NCI-H774 (cell line): Measurements from ENCODE around the gene MND1.

Experiments
- DNase-seq: peaks from one replicate; lab custom pipeline; 2025; lab: John Stamatoyannopoulos, UW

The MND1 gene, protein sequence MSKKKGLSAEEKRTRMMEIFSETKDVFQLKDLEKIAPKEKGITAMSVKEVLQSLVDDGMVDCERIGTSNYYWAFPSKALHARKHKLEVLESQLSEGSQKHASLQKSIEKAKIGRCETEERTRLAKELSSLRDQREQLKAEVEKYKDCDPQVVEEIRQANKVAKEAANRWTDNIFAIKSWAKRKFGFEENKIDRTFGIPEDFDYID

GRCh38 chr4:153344131-153345011 is at the start of gene MND1:
Gene MND1 (plus strand): TSS chr4:153344688. CDS start chr4:153344738, 50 bp downstream.
- peak; percentile 46 for DNase-seq

DNA sequence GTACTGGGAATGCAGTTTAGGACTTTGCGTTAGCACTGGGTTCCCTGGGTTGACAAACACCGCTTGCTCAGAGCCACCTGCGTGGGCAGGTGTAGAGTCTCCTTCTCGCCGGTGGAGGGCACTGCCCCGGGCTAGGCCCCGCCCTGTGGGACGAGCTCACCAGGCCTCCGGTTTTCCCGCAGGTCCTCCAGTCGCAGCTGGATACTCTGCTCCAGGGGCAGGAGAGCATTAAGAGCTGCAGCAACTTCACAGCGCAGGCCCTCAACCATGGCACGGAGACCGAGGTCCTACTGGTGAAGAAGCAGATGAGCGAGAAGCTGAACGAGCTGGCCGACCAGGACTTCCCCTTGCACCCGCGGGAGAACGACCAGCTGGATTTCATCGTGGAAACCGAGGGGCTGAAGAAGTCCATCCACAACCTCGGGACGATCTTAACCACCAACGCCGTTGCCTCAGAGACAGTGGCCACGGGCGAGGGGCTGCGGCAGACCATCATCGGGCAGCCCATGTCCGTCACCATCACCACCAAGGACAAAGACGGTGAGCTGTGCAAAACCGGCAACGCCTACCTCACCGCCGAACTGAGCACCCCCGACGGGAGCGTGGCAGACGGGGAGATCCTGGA is 49.2 kb upstream of the MND1 start:
- no peak for DNase-seq

GRCh38 chr4:153296040-153296823 is 48.3 kb upstream of the MND1 start:
- no peak for DNase-seq

- no peak for DNase-seq
Measured at GRCh38 chr4:153297116-153297515, 47.4 kb upstream of the MND1 start.

DNA sequence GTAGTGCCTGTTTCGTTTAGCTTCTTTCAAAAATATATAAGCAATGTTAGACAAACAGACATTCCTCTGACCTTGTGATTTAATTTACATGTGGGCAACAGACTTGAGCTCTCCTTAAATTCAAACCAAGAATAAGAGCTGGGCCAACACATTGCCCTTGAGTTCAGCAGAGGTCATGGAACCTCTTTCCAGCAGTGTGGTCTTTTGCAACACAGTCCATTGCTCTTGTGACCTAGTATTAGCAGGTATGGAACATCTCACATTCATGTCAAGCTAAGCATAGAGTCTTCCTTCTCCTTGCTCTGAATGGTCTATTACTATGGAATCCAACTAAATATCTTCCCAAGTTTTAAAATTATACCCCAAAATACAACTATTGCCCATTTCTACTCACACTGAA is 33.7 kb upstream of the MND1 start:
- DNase-seq: no peak

- no peak for DNase-seq
Measured at GRCh38 chr4:153314915-153315314, 29.6 kb upstream of the MND1 start.

DNA sequence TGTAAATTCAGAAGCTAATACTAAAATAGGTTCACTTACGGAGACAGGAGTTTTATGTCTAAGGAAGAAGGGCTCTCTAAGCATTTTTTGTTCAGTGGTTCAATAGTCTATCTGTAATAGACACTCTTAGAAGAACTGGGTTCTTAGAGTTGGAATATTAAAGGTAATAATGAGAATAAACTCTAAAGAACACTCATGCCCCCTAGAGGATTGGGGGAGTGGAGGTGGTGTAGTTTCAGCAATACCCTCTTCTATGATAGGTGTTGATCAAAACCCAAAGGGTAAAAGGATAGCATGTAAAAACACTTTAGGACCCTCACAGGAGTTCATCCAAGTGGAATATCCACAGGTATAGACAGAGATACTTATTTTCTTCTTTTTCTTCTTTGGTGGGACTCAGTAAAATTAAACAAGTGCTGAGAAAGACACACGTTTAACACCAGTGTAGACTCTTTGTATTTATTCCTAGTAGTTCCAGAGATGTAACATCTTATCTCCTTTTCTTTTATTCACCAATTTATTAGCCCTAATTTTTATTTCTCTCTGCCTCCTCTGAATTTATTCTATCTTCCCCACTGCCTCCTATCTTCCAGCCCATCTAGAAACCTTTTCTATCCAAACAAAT is 25.7 kb upstream of the MND1 start:
- DNase-seq: peak; percentile 16

- DNase-seq: no peak
Measured at GRCh38 chr4:153322791-153323190, 21.7 kb upstream of the MND1 start.

- no peak for DNase-seq
Measured at GRCh38 chr4:153324046-153324445, 20.4 kb upstream of the MND1 start.

GRCh38 chr4:153325558-153325957 is 18.9 kb upstream of the MND1 start:
- DNase-seq: no peak

- DNase-seq: no peak
Measured at GRCh38 chr4:153326513-153326912, 18.0 kb upstream of the MND1 start.

GRCh38 chr4:153327247-153327646 is 17.2 kb upstream of the MND1 start:
- DNase-seq: no peak

DNA sequence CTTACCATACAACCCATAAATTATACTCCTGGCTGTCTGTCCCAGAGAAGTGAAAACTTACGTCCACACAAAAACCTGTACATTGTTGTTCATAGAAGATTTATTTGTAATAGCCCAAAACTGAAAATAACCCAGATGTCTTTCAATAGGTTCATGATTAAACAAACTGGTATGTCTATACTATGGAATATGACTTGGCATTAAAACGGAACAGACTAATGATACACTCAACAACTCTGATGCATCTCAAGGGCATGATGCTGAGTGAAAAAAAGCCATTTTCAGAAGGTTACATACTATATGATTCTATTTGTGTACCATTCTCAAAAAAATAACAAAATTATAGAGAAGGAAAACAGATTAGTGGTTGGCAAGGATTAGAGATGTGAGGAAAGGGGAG is 11.6 kb upstream of the MND1 start:
- DNase-seq: no peak

- no peak for DNase-seq
Measured at GRCh38 chr4:153333874-153334273, 10.6 kb upstream of the MND1 start.

DNA sequence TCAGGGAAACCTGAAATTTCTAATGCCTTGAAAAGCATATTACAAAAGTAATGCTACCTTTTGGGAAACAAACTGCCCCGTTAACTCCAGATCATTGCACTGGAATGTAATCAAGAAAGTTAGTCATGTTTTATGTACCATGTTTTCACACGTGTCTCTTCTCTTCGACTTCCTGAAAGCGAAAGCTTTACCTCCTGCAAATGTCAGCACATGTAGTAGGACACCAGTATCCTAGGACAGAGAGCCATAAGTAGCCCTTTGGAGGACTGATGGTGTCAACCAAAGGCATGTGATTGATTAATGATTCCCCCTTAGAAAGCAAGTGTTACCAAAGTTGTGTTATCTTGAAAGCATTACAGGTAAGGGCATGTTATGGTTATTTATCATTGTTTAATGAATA is 8.8 kb upstream of the MND1 start:
- no peak for DNase-seq

GRCh38 chr4:153337686-153338085 is 6.8 kb upstream of the MND1 start:
- DNase-seq: no peak

- no peak for DNase-seq
Measured at GRCh38 chr4:153341575-153342090, 2.9 kb upstream of the MND1 start.

- DNase-seq: no peak
Measured at GRCh38 chr4:153342751-153343552, 1.5 kb upstream of the MND1 start.

DNA sequence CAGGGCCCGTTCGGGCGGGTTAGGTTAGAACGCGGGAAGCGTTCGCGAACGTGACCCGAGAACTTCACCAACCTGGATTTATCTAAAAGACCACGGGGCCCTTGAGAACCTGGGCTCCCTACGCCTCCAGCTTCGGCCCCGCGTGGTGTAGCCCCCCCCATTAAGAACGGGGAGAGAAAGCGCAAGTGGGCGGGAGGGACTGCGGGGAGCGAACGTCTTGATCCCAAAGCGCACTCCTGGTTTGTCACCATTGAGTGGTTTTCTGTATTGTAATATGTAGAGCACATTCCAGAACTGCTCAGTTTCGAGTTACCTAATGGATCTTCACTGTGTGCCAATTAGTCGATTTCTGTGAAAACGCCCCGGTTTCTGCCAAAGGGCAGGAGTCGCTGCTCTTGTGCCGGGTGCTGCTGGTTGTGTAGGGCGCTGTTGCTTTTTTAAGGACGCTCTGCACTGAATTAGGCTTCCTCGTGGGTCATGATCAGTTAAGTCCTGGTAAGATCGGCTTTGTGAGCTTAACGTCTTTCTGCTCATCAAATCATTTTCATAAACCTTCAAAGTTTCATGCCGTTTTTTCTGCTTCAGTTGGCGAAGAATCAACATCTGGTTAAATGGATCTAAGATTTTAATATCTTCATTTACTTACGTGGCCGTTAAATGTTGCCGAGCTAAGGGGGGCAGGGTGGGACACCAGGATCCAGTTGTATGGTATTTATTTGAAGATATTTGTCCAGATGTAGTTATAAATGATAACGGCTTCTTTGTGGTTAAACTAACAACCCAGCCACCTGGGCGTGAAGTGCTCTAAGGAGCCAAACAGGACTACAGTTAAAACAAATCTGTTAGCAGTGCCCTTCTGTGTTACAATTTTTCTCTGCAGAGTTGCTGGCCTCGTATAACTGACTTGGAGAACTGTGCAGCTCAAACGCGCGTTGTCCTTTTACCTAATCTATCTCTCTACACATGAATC is 809 bp downstream of the MND1 start:
- DNase-seq: no peak

DNA sequence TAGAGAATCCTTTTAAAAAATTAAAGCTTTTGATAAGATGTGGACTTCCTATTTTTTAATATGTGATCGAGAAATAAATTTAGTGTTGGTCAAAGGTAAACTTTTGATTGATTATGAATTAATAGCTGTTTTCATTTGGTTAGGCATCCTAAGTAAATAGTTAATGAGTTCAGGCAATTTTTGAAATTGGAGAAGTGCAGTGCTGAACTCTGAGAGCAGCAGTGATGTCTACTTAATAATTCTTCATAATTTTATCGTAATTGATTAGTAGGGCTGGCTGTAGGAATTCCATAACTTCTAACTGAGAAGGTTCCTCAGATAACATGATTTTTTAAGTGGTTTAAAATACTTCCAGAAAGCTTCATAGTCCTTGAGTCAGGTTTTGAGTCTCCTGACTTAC is 1.5 kb downstream of the MND1 start:
- no peak for DNase-seq
